Chondrocyte (in vitro differentiated cells): ENCODE results near the gene CACNA1S. TPM values are rescaled to one million over a fixed set of nuclear protein-coding genes. Genes with fewer than 3 reads are reported as not detected.
A peak's percentile ranks its signal among the peaks of the same experiment; 100 is the strongest.

Source experiments
- DNase-seq: peaks from one replicate; pipeline ENCODE4 v3.0.0; 2021; ENCODE audit warnings: mixed read lengths, low spot score
- H3K27ac Mint-ChIP-seq: one replicate; pipeline ENCODE4 v1.8.0; 2021; ENCODE audit warnings: mild to moderate bottlenecking, moderate library complexity, mixed read lengths; ENCODE audit not compliant: unreplicated experiment
- H3K27me3 Mint-ChIP-seq: 2 replicates; pipeline ENCODE4 v1.8.0; 2021; ENCODE audit warnings: low read depth, mixed read lengths
- H3K36me3 Mint-ChIP-seq: 2 replicates; pipeline ENCODE4 v1.8.0; 2021; ENCODE audit warnings: low read depth, mixed read lengths
- H3K4me1 Mint-ChIP-seq: 2 replicates; pipeline ENCODE4 v1.8.0; 2021; ENCODE audit warnings: low read depth, mild to moderate bottlenecking, mixed read lengths
- H3K4me3 Mint-ChIP-seq: one replicate; pipeline ENCODE4 v1.8.0; 2021; ENCODE audit warnings: mild to moderate bottlenecking, moderate library complexity, mixed read lengths; ENCODE audit not compliant: unreplicated experiment
- H3K9me3 Mint-ChIP-seq: 2 replicates; pipeline ENCODE4 v1.8.0; 2021; ENCODE audit warnings: low read depth, mixed read lengths
- CTCF ChIP-seq: fragments of 200-600 bp; sonication (generic); IDR thresholded peaks from 2 replicates; pipeline ENCODE4 v1.5.0; 2021; ENCODE audit warnings: antibody characterized with exemption, mild to moderate bottlenecking, moderate library complexity
- total RNA-seq: library from RNA; stranded (reverse); gene quantifications from 3 replicates; pipeline ENCODE4 v1.2.1, GENCODE V29; 2021

CACNA1S gene
- total RNA-seq, 1 donor from 2014 or later, result 0.40 TPM

GRCh38 chr1:201015551-201016091, 96.6 kb downstream of the CACNA1S start:
- no peak for TF ChIP-seq CTCF
- no peaks in the 10 kb centered on the region for H3K27me3 Mint-ChIP-seq
- DNase-seq, result no peak
- H3K27ac Mint-ChIP-seq, result peak overlapping the region; percentile 88
- H3K9me3 Mint-ChIP-seq, result no peaks in the 10 kb centered on the region
- H3K4me1 Mint-ChIP-seq, result peaks cover 45% of the 10 kb centered on the region
- no peaks in the 10 kb centered on the region for H3K36me3 Mint-ChIP-seq
- peak overlapping the region; percentile 52 for H3K4me3 Mint-ChIP-seq

- Mint-ChIP-seq H3K27ac (no peak overlapping the region), H3K4me3 (no peak overlapping the region), H3K27me3 (no peaks in the 10 kb centered on the region), H3K9me3 (no peaks in the 10 kb centered on the region), H3K4me1 (peaks cover 45% of the 10 kb centered on the region), H3K36me3 (no peaks in the 10 kb centered on the region)
- no peak for DNase-seq
- TF ChIP-seq CTCF, result no peak
These were observed 97.4 kb downstream of the CACNA1S start for GRCh38 chr1:201014816-201015200.

- H3K27me3 Mint-ChIP-seq, result no peaks in the 10 kb centered on the region
- TF ChIP-seq CTCF, result no peak
- no peaks in the 10 kb centered on the region for H3K9me3 Mint-ChIP-seq
- H3K36me3 Mint-ChIP-seq, result no peaks in the 10 kb centered on the region
- no peak for DNase-seq
- no peak overlapping the region for H3K27ac Mint-ChIP-seq
- peaks cover 42% of the 10 kb centered on the region for H3K4me1 Mint-ChIP-seq
- H3K4me3 Mint-ChIP-seq, result no peak overlapping the region
These were observed 98.0 kb downstream of the CACNA1S start for GRCh38 chr1:201013991-201014815.

GRCh38 chr1:201013031-201013485, 99.2 kb downstream of the CACNA1S start:
- H3K27me3 Mint-ChIP-seq, result no peaks in the 10 kb centered on the region

More at GRCh38 chr1:201013031-201013485, 99.2 kb downstream of the CACNA1S start:
- Mint-ChIP-seq H3K9me3 (no peaks in the 10 kb centered on the region), H3K36me3 (no peaks in the 10 kb centered on the region), H3K4me1 (peaks cover 35% of the 10 kb centered on the region), H3K27ac (no peak overlapping the region), H3K4me3 (no peak overlapping the region)
- no peak for DNase-seq
- TF ChIP-seq CTCF, result no peak
